Stimulated activated CD8-positive, alpha-beta memory T cell treated with anti-CD3 and anti-CD28 coated beads, Interleukin-4, amount 100 ng/mL, for 48 hours (primary cell): Measurements from ENCODE around the gene CEND1.

Experiments
- DNase-seq: peaks from one replicate; pipeline ENCODE4 v3.0.0-alpha.2; 2020

CEND1 gene

DNA sequence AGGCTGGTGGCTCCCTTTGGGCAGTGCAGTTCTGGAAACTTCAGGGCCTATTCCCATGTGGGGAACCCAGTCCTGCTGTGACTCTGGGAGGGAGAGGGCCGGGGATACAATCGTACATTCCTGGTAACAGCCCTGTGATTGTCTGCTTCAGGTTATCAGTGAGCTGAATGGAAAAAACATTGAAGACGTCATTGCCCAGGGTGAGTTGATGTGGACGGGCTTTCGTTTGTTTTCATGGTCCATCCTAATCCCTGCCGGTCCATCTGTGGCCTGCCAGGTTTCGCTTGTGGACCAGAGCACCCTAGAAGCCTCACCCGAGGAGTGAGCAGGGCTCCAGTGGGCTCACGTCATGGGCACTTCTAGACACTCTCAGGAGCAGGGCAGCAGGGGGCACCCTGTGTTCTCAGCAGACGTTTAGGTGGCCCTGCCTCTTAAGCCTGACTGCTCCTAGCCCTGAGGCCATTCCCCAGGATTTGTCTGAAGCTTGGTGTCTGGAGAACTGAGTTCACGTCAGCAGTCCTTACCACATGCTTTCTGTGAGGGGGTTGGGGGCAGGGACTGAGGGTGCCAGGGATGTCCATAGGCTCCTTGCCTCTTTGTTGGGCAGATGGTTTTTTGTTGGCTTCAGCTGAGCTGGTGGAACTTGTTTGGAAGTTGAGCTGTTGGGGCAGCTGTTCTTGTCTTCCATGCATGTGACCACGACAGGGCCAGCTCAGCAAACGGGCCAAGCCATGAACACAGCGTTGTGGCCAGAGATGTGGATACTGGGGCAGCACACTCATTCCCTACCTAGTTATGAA, 21.8 kb upstream of the CEND1 start:
- no peak for DNase-seq

DNA sequence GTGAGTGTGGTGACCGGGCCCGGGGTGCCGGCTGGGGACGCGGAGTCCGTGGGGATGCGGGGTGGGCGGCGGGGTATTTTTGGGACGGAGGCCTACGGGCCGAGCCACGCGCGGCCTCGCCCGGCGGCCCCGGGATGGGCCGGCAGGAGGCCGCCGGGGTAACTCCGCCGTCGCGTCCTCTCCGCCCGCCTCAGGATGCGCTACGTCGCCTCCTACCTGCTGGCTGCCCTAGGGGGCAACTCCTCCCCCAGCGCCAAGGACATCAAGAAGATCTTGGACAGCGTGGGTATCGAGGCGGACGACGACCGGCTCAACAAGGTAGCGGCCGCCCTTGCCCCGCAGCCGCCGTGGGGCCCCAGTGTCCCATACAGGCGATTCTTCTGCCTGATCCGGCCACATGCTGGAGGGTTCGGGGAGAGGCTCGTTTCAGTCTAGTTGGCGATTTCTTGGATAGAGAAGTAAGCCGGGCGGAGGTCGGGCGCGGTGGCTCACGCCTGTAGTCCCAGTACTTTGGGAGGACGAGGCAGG, 20.2 kb upstream of the CEND1 start:
- DNase-seq: no peak

DNA sequence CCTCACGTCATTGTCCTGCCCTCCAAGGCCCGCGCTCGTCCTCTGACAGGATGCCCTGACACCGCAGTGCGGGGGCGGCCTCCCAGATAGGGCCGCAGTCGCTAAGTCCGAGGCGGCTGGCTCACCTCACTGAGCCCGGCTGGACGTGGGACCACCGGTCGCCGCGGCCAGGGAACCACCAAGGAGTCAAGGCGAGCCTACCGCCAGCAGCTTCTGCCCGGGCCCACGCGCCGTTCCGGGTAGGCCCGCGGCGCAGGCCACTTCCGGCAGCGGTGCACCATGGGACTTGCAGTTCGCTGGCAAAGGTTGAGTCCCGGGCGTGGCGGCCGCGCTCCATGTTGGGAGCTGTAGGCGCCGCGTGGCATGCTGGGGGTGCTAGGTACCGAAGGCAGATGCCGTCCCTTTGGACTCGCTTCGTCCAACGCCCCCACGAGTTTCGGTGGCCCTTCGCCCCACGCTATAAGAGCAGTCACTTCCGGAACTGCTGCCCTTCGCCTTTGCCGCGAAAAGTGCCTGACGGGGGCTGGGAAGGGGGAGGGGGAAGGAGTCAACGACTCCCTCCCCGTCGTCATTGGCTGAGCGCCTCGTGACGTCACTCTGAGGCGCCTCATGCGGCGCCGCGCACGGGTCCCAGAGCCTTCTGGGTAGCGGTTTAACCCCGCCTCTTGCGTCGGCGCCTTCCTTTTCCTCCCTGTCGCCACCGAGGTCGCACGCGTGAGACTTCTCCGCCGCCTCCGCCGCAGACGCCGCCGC, 19.6 kb upstream of the CEND1 start, which contains the start of gene RPLP2:
RPLP2 (plus strand) TSS at position 681 of the 753 bp plus-strand sequence. CDS start 268 bp downstream, outside the sequence.
- peak; percentile 99 for DNase-seq

DNA sequence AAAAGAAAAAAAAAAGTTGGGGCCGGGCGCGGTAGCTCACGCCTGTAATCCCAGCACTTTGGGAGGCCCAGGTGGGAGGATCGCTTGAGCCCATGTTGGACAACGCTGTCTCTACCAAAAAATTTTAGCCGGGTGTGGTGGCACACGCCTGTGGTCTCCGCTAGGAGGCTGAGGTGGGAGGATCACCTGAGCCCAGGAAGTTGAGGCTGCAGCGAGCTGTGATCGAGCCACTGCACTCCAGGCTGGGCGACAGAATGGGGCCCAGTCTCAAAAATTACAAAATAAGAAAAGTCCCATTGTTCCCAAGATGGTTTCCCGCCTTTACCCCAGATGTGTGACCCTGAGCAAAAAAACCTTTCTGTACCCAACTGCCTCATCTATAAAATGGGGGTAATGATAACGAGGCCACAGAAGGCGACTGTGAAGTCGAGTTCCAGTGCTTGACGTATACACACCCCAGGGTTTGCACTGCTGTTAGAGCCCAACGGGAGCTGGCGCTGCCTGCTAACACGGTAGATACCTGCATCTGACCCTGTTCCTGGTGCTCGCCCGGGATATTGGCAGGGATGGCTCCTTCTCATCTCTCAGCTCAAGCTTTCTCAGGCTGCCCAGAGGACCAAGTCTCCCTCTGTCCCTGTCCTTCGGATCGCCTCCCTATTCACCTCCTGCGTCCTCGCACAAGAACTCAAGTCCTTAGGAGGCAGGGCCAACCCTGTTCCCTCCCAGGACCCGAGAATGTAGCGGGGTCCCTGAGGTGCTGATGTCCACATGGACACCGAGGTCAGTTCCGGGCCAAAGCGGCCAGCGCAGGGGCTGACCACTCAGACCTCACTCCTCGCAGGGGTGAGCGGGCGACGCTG, 18.8 kb upstream of the CEND1 start:
- peak; percentile 62 for DNase-seq

DNA sequence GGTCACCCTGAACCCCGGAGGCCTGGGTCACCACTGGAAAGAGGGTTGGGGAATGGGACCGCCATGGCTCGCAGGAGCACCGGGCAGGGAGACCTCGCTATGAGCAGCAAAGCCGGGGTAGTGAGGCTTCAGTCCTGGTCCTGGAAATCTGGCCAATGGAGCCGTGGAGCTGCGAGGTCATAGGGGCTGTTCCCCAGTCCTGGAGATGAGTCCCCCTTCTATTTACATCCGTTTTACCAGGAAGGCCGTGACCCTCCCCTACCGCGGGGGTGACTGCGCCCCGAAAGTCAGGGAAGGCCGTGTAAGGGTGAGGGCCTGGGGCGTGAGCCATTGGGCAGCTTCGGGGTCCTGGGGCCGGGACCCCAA, 14.7 kb upstream of the CEND1 start:
- DNase-seq: no peak

DNA sequence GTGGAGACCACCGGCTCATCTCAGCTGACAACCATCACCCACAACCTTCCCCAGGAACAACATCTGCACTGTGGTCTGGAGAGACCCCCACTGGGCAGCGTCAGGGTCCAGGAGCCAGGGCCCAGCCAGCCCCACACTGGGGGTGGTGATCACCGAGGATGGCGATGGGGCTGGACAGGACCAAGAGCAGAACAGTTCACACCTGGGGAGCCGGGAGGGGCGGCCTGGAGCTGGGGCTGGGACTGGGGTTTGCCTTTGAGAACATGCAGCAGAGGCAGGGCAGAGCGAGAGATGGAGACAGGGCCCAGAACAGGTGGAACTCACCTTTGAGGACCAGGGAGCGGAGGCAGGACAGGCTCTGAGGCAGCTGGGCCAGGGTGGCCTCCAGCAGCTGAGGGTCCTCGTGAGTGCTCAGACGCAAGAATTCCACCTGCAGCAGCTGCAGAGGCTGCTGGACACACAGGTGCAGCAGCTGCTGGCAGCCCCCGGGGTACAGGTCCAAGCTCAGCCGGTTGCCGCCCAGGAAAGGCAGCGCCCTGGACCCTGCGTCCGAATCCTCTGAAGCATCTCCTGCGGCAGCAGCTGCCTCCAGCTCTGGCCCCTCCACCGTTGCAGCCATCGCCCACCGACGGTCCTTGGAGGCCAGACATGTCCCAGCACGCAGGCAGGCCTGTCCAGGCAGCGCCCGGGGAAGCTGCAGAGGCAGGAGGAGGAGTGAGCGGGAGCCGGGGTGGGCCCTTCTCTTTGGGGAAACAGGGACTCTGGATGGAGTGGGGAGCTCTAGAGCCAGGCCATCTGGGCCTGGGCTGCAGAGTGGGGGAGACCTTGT, 14.1 kb upstream of the CEND1 start:
- DNase-seq: no peak

DNA sequence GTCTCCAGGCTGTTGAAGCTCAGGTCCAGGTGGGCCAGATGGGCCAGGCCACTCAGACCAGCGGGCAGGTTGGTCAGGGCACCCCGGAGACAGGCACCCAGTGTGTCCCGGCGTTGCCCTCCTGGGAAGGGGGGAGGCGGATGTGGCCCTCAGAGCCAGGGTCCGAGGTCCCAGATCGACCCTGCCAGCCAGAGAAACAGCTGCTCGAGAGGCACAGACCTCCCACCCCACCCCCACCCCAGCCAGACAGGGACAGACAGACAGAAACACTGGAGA, 13.5 kb upstream of the CEND1 start:
- no peak for DNase-seq

DNA sequence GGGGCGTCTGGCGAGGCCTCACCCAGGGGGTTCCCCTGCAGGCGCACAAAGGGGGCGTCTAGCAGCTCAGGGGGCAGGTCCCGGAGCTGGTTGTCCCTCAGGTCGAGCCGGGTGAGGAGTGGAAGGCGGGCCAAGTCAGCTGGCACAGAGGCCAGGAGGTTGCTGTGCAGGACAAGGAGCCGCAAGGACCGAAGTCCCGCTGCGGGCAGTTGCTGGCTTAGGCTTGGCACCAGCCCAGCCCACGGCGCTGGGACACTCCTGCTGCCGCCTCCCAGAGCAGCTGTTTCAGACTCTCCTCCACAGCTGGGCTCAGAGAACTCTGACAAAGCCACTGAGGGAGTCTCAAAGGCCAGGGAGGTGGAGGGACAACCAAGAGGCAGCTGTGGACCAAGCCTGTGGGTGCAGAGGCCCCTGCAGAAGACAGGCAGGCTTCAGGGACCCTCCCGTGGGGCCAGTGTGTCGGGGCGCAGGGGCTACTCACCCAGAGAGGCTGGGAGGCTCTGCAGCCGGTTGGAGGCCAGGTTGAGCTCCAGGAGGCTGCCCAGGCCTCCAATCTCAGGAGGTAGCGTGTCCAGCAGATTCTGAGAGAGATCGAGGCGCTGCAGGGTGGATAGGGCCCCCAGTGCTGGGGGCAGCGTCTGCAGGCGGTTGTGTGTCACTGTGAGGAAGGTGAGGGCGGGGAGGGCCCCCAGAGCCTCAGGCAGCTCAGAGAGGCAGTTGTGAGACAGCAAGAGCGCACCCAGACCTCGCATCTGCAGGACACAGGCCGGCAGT, 13.0 kb upstream of the CEND1 start:
- DNase-seq: no peak

DNA sequence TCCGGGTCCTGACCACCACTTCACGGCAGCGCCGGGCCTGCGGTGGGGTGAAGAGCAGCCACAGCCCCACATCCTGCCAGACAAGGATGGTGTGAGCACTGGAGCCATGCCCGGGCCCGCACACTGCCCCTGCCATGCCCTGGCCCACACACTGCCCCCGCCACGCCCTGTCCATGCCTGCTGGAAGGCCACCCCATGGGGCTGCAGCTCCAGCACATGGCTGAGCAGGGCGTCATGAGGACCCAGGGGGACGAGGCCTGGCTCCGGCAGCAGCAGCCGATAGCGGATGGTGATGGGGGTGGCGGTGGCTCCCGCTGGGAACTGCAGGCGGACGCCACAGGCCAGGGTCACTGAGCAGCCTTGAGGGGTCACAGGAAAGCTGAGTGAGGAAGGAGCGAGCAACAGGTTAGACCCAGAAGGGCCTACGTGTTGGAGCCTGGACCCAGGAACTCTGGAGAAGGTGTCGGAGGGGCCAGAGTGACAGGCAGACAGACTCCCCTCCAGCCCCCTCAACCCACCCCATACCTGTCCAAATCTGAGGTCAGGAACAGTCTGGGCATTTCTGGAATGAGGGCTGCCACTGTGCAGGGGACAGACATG, 12.2 kb upstream of the CEND1 start:
- no peak for DNase-seq

DNA sequence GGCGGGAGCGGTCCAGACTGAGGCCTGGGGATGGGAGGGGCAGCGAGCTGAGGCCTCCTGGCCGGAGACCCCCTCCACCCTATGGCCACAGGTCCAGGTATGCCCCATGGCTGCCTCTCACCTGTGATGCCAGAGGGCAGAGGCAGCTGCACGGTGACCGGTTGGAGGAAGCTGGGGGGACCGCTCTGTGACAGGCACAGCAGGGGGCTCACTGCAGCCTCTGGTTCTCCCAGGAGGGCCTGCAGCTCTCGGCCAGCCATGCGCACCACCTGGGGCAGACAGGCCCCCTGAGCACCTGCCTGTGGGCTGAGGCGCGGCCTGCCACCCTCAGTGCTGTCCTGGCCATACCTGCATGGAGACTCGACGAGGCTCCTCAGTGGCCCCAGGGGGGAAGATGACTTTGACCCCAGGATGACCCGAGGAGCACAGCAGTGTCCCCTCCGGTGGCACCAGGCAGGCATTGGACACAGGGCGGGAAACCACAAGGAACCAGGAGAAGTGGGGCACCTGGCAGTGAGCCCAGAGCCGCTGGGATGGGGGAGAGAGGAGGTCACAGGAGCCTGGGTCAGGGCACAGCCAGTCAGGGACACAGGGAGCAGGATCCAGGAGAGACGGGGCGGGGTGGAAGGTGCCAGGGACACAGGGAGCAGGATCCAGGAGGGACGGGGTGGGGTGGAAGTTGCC, 11.3 kb upstream of the CEND1 start:
- no peak for DNase-seq

DNA sequence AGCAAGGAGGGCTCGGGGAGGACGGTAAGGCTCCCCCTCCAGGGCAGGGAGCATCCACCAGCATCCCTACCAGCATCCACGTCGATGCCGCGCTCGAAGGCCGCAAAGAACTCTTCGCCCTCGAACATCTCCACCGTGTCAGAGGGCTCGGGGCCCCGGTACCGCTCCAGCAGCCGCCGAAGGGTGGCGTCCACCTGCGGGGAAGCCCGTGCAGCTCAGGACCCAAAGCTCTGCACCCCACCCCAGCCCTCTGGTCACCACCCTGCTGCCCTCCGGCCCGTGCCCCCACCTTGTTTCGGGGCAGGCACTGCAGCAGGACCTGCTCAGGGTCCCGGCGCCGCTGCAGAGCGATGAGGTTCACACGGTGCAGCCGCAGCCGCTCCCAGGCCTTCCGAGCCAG, 10.6 kb upstream of the CEND1 start:
- DNase-seq: no peak

DNA sequence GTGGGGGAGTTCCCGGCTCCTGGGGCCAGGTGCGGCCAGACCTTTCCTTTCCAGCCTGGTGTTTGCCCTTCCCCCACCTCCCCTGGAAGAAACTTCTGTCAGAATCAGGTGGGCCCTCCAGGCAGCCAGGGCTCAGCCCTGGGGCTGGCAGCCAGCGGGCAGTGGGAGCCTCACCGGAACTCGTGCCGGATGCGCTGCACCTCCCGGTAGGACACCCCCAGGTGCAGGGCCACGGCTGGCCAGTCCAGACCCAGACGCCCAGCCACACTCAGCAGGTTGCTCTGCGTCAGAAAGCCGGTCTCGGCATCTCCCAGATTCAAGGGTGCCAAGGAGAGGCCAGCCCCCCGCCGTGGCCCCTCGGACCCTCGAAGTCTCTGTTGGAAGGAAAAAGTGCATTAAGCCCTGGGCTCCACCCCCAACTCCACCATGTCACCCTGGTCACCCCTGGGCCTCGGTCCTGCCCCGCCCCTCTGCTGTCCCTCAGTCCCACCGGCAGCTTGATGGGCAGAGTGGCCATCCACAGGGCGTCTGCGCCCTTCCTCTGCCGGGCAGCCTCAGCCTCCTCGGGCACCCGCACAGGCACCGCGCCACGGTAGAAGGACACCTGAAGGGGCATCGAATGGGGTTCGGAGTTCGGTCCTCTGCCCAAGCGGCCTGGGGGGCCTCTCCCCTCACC, 9.9 kb upstream of the CEND1 start:
- no peak for DNase-seq

DNA sequence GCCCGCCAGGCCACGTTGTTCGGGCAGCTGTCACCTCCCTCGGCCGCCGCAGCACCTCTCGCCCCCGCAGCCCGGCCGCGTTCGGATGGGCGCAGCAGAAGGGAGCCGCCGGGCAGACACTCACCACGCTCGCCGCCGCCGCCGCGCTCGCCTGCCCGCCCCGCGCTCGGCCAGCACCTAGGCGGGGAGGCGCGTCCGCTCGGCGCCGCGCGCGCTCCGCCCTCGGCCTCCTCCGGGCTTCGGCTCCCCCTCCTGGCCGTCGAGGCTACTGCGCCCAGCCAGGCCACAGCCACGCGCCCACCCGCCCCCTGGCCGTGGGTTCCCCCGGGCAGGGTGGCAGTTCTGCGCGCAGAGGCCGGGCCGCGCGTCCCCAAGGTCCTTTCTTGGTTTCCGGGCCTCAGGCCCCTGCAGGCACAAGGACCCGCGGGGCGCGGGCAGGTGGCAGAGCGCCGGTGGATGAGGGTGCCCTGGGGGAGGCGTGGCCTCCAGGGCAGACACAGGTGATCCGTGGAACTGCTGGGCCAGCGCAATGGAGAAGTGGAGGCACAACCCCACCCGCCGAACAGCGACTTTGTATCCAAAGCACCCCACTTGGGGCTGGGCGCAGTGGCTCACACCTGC, 8.3 kb upstream of the CEND1 start, which contains the start of gene SLC25A22:
SLC25A22 (minus strand) TSS at position 189 of the 621 bp plus-strand sequence. CDS start 3,275 bp downstream, outside the sequence.
- DNase-seq: peak; percentile 91

DNA sequence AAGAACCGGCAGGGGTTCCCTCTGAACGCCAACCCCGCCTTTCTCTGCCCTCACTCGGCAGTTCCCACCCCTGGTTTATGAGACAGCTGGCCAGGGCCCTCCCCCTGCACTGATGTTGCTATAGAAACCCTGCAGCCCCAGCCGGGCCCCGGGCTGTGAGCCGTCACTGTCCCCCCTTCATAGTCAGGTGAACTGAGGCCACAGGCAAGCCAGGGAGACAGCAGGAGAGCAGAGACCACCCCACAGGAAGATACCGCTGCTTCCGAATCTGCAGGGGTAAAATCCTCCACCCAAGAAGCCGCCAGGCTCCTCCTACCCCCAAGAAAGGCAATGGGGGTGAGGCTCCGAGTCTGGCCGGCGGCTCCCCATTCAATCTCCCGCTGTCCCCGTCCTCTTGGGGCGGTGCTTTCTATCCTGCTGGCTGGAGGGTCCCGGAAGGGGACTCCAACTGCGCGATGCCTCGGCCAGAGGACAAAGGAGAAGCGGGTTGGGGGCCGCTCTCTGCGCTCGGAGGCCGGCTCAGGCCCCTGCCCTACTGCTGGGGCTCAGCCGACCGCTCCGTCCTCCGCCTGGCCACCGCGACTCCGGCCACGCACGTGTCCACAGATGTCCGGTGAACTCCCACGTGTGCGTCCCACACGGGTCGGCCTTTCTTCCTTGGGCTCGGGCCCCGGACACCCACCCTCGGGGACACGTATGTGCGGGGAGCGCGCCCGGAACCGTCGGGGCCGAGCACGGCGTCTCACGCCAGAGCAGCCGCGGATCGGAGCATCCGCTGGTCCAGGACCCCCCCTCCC, 7.6 kb upstream of the CEND1 start:
- DNase-seq: peak; percentile 86

DNA sequence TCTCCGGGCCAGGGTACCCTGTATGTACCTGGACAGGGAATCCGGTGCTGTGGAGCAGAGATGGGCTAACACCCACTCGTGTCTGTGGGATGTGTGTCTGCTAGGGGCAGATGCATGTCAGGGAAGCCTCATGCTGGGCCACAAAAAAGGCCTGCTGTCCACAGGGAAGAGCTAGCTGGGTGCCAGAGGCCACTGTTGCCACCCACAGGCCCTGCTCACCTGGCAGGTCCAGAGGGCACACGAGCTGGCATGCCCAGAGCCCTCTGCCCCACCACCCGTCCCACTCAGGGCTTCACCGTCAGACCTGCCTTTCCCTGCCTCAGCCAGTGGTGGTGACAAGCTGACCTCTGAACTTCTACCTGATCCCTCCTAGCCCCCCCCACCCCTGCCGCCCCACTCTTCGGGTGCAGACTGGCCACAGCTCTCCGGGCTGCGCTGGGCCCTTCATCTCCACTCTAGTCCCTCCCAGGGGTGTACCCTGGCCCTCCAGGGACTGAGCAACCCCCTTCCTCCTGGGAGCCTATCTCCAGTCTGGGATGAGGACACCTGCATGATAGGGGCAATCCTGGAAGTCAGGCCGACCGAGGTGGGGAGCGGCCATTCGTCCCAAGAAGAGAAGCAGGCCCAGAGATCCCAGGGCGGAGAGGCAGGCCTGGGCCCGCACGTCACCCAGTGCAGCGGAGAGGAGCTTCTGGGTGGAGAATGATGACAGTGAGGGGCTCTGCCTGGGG, 6.8 kb upstream of the CEND1 start:
- no peak for DNase-seq

DNA sequence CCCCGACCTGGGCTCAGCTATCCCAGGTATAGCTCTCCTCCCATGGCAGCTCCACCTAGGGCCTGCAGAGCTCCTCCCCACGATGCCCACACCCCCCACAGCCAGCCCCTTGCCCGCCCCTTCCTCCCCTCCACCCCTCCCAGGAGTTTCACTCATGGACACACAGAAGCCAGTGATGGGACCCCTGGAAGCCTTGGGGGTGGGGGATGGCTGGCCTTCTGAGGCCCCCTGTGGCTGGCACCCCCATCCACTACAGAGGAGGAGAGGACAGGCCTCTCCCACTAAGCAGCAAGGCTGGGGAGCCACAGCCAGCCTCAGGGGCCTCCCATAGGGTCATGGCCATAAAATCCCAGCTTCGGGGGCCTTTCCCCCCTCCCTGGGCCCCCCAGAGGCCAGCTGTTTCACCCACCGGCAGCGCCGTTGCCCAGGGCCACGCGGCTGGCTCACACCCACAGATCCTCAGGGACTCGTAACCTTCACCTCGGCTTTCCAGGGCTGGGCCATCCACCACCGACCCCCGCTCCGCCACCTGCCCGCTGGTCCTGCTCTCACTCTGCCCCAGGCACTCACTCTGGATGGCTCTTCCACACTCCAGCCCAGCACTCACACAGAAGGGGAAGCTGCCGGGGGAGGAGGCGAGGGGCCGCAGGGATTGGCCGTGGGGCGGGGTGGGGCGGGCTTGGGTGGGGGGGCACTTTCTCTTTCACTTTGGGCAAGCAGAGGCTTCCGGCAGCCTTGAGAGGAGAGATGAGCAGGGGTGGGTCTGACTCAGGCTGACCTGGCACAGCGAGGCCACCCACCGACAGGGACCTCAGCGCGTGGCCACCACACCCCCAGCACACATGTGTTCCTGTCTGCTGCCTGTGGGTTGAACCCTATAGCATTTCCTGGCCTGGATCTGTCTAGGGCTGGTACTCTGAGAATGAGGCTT, 6.0 kb upstream of the CEND1 start:
- DNase-seq: peak; percentile 89
